HS-27A (cell line): ENCODE results near the gene TK2.
A peak's percentile ranks its signal among the peaks of the same experiment; 100 is the strongest.
"Not testable (repeated sequence)": the region's sequence is repeated elsewhere in the genome, so short reads cannot be mapped to it uniquely, and the experiment has no call there.

Source experiments
- DNase-seq: peaks from one replicate; pipeline ENCODE4 v3.0.0-alpha.2; 2012; ENCODE audit warnings: low read depth, missing footprints

TK2 gene

DNA sequence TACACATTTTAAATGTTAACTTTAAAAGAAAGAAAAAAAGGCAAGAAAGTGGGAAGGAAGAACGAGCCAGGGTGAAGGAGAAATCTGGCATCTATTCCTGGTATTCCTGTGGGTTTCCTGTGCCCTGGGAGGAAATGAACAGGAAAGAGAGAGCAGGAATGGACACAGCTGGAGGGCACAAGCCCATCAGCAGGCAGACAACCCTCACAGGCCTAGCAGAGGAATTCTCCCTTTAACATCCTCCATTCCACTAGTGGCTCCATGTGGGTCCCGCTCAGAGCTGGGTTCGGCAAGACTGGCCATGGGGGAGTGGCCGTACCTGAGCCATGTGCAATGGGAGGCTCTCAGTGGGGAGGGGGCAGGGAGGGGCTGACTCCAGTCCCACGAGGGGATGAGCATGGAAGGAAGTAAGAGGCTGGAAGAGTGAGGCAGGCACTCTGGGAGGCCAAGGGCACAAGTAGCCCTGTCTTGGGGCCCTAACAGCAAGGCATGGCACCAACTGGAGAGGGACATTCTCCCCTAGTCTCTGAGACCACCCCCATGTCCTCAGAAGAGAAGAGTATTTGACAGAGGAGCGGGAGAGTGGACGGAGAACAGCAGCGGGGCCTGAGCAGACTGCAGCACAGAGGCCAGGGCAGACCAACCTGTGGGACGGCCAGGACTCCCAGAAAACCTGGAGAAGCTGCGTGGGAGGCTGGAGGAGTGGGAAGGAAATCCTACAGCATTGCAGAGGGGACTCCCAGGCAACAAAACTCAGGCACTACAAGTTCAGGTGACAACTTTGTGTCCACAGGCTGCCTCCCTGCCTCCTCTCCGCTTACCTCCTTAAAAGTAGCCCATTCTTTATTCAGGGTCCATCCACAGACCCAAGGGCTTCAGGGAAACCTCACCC lies 30.2 kb downstream of the TK2 start:
- DNase-seq = no peak

DNA sequence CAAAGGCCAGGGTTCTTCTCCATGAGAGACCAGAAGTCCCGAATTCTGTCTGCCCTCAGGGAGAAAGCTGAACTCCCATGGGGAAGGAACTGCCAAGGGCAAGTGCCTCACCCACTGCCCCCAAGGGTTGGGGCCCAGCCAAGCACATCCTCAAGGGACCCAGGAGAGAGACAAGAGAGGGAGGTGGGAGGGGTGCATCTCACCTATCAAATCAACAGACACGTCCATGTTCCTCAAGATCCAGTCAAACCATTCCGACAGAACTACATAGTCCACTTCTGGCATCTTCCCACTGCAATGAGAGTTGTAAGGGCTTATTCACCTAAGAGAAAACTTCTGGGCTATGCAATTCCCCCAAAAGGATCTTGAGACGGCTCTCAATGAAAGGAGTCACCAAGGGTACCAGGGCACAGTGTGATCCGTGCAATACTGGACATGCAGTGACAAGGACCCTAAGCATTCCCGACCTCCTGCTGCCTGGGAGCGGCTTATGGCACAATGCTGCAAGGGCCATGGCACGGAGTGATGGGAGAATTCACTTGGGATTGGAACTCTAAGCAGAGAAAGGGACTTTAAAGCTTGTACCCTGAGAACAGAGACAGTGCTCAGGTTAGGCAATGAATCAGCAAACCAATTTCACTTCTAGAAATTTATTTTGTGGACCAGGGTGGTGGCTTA lies 32.2 kb downstream of the TK2 start:
- DNase-seq = no peak

DNA sequence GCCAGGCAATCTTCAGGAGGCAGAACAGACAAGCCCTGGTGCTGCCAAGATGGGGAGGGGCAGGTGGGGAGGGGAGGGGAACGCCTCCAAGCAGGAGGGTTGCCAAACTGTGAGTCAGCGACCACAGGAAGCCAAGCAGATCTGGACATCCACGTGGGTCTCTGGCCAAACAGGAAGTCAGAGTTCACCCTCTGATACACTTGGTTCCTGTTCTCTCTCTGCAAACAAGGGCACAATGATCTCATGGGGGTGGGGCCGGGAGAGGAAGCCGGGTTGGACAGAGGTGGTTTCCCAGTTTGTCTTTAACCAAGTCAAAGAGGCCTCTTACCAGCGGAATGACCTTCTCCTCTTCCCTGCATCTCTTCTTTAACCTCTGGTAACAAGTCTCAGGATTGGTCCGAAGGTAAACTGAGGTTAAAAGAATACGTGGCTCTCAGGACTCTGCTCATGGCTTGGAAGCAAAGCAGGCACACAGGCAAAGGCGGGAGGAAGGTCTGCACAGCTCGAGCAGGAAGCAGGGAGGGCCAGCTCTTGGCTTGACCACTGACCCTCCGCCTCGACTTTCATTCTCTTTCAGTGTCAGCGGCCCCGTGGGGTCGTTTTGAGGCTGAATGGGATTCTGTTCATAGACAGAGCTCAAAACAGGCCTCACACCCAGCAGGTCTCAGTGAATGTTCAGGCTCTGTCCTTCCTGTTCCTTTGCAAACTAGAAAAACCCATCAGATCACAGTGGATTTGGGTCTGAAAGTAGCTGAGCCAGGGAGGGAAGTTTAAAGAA lies 32.9 kb downstream of the TK2 start:
- peak; percentile 98 for DNase-seq

DNA sequence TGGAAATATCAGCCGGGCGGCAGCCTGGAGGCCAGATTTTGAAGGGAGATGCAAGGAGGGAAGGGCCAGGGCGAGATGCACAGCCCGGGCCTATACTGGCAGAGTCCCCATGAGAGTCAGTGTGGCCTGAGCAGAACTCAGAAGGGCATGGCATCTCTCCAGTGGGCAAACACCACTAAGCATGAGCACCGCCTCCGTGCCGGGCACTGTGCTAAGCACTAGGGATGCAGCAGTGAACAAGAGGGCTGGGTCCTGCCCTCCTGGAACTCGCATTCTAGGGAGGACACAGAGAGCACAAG lies 33.5 kb downstream of the TK2 start:
- no peak for DNase-seq

DNA sequence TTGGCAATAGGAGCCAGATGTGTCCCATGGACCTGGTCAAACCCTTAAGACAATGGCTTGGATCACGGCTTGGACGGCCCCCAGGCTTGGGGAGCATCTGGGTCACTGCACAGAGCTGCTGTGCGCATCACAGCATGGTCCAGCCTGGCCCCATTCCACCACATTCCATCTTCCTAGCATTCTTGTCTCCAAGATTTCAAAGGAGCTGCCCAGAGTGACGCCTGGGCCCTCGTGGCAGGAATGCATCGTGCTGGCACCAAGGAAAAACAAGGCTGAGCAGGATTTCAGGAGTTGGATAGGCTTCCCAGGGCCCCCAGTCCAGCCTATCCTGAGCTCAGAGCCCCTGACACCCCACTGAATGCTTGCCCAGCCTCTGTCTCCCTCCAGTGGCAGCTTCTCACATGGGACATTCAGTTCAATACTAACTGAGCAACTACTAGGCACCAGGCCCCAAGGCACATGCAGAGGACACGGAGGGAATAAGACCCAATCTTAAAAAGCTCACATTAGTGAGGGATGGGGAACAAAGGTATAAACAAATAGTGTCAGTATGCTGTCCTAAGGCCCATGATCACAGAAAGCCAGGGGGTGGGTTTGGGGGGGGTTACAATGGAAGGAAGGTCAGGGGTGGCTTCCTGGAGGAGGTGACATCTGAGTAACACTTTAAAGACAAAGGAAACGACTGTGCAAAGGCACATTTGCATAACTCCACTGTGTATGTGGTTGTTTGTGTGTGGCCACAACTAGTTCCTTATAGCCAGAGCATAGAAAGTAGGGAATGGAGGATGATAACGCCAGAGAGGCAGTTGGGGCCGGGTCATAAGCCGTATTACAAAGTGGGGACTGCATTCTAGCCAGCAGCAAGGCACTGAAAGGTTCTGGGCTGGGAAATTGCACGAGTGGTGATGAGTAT lies 34.1 kb downstream of the TK2 start:
- DNase-seq = peak; percentile 72

- not testable (repeated sequence) for DNase-seq
Observed at GRCh38 chr16:66514980-66515595, 34.8 kb downstream of the TK2 start.

DNA sequence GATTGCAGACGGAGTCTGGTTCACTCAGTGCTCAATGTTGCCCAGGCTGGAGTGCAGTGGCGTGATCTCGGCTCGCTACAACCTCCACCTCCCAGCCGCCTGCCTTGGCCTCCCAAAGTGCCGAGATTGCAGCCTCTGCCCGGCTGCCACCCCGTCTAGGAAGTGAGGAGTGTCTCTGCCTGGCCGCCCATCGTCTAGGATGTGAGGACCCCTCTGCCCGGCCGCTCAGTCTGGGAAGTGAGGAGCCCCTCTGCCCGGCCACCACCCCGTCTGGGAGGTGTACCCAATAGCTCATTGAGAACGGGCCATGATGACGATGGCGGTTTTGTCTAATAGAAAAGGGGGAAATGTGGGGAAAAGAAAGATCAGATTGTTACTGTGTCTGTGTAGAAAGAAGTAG lies 35.5 kb downstream of the TK2 start:
- DNase-seq = not testable (repeated sequence)

GRCh38 chr16:66513111-66513723 lies 36.7 kb downstream of the TK2 start:
- no peak for DNase-seq

GRCh38 chr16:66512272-66513110 lies 37.4 kb downstream of the TK2 start:
- DNase-seq = no peak

GRCh38 chr16:66511602-66512271 lies 38.2 kb downstream of the TK2 start:
- DNase-seq = peak; percentile 45

GRCh38 chr16:66510711-66511601 lies 39.0 kb downstream of the TK2 start:
- no peak for DNase-seq

GRCh38 chr16:66510298-66510697 lies 39.6 kb downstream of the TK2 start:
- DNase-seq = no peak

GRCh38 chr16:66509576-66509975 lies 40.3 kb downstream of the TK2 start:
- no peak for DNase-seq

GRCh38 chr16:66508914-66509496 lies 40.9 kb downstream of the TK2 start:
- DNase-seq = no peak

- DNase-seq = no peak
Observed at GRCh38 chr16:66508248-66508913, 41.5 kb downstream of the TK2 start.

DNA sequence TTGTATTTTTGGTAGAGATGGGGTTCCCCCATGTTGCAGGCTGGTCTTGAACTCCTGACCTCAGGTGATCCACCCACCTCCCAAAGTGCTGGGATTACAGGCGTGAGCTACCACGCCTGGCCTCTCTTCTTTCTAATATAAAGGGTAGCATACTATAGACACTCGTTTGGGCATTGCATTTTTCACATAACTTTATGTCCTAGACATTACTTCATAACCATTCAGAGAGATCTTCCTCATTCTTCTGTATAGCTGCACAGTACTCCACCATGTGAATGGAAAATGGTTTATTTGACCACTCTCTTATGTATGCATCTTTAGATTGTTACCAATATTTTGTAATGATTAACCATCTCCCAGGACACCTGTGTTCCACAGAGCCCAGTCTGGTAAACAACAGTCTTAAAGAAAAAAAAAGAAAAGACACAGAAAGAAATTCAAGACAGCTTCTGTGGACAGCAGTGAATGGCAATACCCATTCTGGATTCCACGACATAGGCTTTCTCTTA lies 42.1 kb downstream of the TK2 start:
- no peak for DNase-seq

GRCh38 chr16:66503612-66504011 lies 46.3 kb downstream of the TK2 start:
- DNase-seq = no peak
